Thyroid gland (tissue), 4 donors: ENCODE measurements around the gene ATF7. TPM values are rescaled to one million over a fixed set of nuclear protein-coding genes. Genes with fewer than 3 reads are reported as not detected.

Experiments used
- DNase-seq, 2 donors: peaks; one replicate each; pipeline ENCODE4 v3.0.0-alpha.2; 2019
- H3K27ac ChIP-seq, 3 donors: fragments of 200-600 bp; sonication (generic); 1 replicate in 2 of 3; 2 replicates in 1 of 3; pipeline ENCODE4 v1.5.1; 2016 to 2019; ENCODE audit warnings: mild to moderate bottlenecking in 1 of 3, moderate library complexity in 1 of 3
- H3K27me3 ChIP-seq: fragments of 200-600 bp; sonication (generic); one replicate; pipeline ENCODE4 v1.5.1; 2019
- H3K36me3 ChIP-seq, 2 donors: fragments of 200-600 bp; sonication (generic); one replicate each; pipeline ENCODE4 v1.5.1; 2016 to 2019
- H3K4me1 ChIP-seq, 2 donors: fragments of 200-600 bp; sonication (generic); one replicate each; pipeline ENCODE4 v1.5.1; 2017 to 2019
- H3K4me3 ChIP-seq, 3 donors: fragments of 200-600 bp; sonication (generic); replicated peaks in 1 of 3; 1 replicate in 2 of 3; 2 replicates in 1 of 3; pipeline ENCODE4 v1.5.1; 2016; ENCODE audit warnings: mild to moderate bottlenecking in 1 of 3
- H3K9me3 ChIP-seq: fragments of 200-600 bp; sonication (generic); one replicate; pipeline ENCODE4 v1.5.1; 2017
- CTCF ChIP-seq, 6 experiments: fragments of 200-600 bp in 3 of 6; fragments of 450-650 bp in 3 of 6; sonication (generic) in 3 of 6; IDR thresholded peaks; one replicate each; pipeline ENCODE4 v1.5.1; 2016 to 2019; ENCODE audit warnings: antibody characterized with exemption in 6 of 6, mild to moderate bottlenecking in 2 of 6, inconsistent platforms in 1 of 6, moderate library complexity in 1 of 6
- POLR2A ChIP-seq, 2 donors: fragments of 450-650 bp; IDR thresholded peaks; one replicate each; pipeline ENCODE4 v1.6.1; 2017; ENCODE audit warnings: antibody characterized with exemption in 2 of 2, mild to moderate bottlenecking in 2 of 2, moderate library complexity in 1 of 2
- WGBS, 2 donors: methylation state at CpG; one replicate each; pipeline ENCODE4 v1.1.5; 2017; 5-methylcytosine and 5-hydroxymethylcytosine counted together
- intact Hi-C: fragments of 100-400 bp; cut with DNase I; formaldehyde crosslinking; loops from one replicate; pipeline ENCODE4 v1.15.1; 2023
- total RNA-seq, 4 donors: library from RNA; depleted of rRNA; stranded (reverse); fragments of >200 nt; gene quantifications; one replicate each; pipeline ENCODE4 v1.2.3, GENCODE V29; 2016

ATF7 gene
- total RNA-seq, 4 donors from 2014 or later: 21.3 to 40.1 (median 37.6) TPM

- TF ChIP-seq POLR2A (IDR thresholded peaks at IDR 0.05) (no peak), CTCF (IDR thresholded peaks at IDR 0.05) (no peak)
- intact Hi-C loops: no loop called here
- Histone ChIP-seq H3K4me1 (peaks cover 9 to 19% of the 10 kb centered on the region in 2 donors), H3K36me3 (no peaks in the 10 kb centered on the region), H3K27ac (no peak overlapping the region), H3K9me3 (no peaks in the 10 kb centered on the region), H3K4me3 (no peak overlapping the region), H3K27me3 (no peaks in the 10 kb centered on the region)
- DNase-seq: no peak
- 96 to 100% methylated on average over 2 of the region's 2 CpGs for WGBS, 2 donors
These were observed 62.6 kb downstream of the ATF7 start for GRCh38 chr12:53563452-53564028.

GRCh38 chr12:53561590-53561953 is 64.6 kb downstream of the ATF7 start:
- H3K4me1 ChIP-seq: peaks cover 9 to 19% of the 10 kb centered on the region in 2 donors
- H3K9me3 ChIP-seq: no peaks in the 10 kb centered on the region
- no peaks in the 10 kb centered on the region for H3K36me3 ChIP-seq
- no peak overlapping the region for H3K27ac ChIP-seq
- 81 to 89% methylated on average over 1 of the region's 1 CpG for WGBS, 2 donors
- DNase-seq: no peak
- no peaks in the 10 kb centered on the region for H3K27me3 ChIP-seq
- intact Hi-C loops: no loop called here
- no peak overlapping the region for H3K4me3 ChIP-seq
- TF ChIP-seq POLR2A (IDR thresholded peaks at IDR 0.05): no peak
- TF ChIP-seq CTCF (IDR thresholded peaks at IDR 0.05): no peak

- no peak for DNase-seq
- intact Hi-C loops: no loop called here
- WGBS, 2 donors: 87 to 92% methylated on average over 2 of the region's 2 CpGs
- TF ChIP-seq POLR2A (IDR thresholded peaks at IDR 0.05) (no peak), CTCF (IDR thresholded peaks at IDR 0.05) (no peak)
- H3K27ac ChIP-seq: no peak overlapping the region
- H3K36me3 ChIP-seq: no peaks in the 10 kb centered on the region
- peaks cover 9 to 19% of the 10 kb centered on the region in 2 donors for H3K4me1 ChIP-seq
- H3K4me3 ChIP-seq: no peak overlapping the region
- no peaks in the 10 kb centered on the region for H3K9me3 ChIP-seq
- no peaks in the 10 kb centered on the region for H3K27me3 ChIP-seq
These were observed 65.1 kb downstream of the ATF7 start for GRCh38 chr12:53560912-53561589.

GRCh38 chr12:53560351-53560750 is 65.8 kb downstream of the ATF7 start:
- DNase-seq: no peak
- H3K36me3 ChIP-seq: no peaks in the 10 kb centered on the region
- TF ChIP-seq POLR2A (IDR thresholded peaks at IDR 0.05) (no peak), CTCF (IDR thresholded peaks at IDR 0.05) (no peak)
- intact Hi-C loops: no loop called here
- no peak overlapping the region for H3K4me3 ChIP-seq
- H3K9me3 ChIP-seq: no peaks in the 10 kb centered on the region
- WGBS, 2 donors: 70 to 74% methylated on average over 6 of the region's 6 CpGs
- H3K27me3 ChIP-seq: no peaks in the 10 kb centered on the region
- H3K4me1 ChIP-seq: peaks cover 9 to 19% of the 10 kb centered on the region in 2 donors
- no peak overlapping the region for H3K27ac ChIP-seq

- Histone ChIP-seq H3K4me1 (peaks cover 0 to 9% of the 10 kb centered on the region in 2 donors), H3K27ac (no peak overlapping the region), H3K9me3 (no peaks in the 10 kb centered on the region), H3K4me3 (no peak overlapping the region), H3K27me3 (no peaks in the 10 kb centered on the region), H3K36me3 (no peaks in the 10 kb centered on the region)
- no peak for TF ChIP-seq POLR2A (IDR thresholded peaks at IDR 0.05)
- no peak for TF ChIP-seq CTCF (IDR thresholded peaks at IDR 0.05)
- intact Hi-C loops: no loop called here
- DNase-seq: no peak
- WGBS, 2 donors: 97 to 100% methylated on average over 1 of the region's 1 CpG
These were observed 67.6 kb downstream of the ATF7 start for GRCh38 chr12:53558631-53559030.
